HG02759 (cell line): ENCODE data around the gene VPS33B.
"Not testable (repeated sequence)": the region's sequence is repeated elsewhere in the genome, so short reads cannot be mapped to it uniquely, and the experiment has no call there.

Experiments
- ATAC-seq: cut with Tn5 transposase; IDR thresholded peaks from one replicate; pipeline ENCODE4 v1.9.1; 2021; ENCODE audit warnings: mild to moderate bottlenecking, moderate library complexity; ENCODE audit not compliant: unreplicated experiment

VPS33B gene

GRCh38 chr15:91022075-91022831 is at the start of gene VPS33B:
TSS of gene VPS33B (minus strand) at chr15:91022594. CDS start at chr15:91022249, 345 bp downstream.
- peak; percentile 80 for ATAC-seq

GRCh38 chr15:91072161-91072560 is 49.8 kb upstream of the VPS33B start:
- ATAC-seq, result no peak

- ATAC-seq, result no peak
These were observed 48.5 kb upstream of the VPS33B start for GRCh38 chr15:91070872-91071271.

GRCh38 chr15:91068966-91069365 is 46.6 kb upstream of the VPS33B start:
- ATAC-seq, result no peak

GRCh38 chr15:91068436-91068835 is 46.0 kb upstream of the VPS33B start:
- no peak for ATAC-seq

GRCh38 chr15:91067036-91067435 is 44.6 kb upstream of the VPS33B start:
- ATAC-seq, result no peak

- ATAC-seq, result no peak
These were observed 43.1 kb upstream of the VPS33B start for GRCh38 chr15:91065505-91065904.

GRCh38 chr15:91061997-91062396 is 39.6 kb upstream of the VPS33B start:
- ATAC-seq, result no peak

GRCh38 chr15:91061230-91061629 is 38.8 kb upstream of the VPS33B start:
- ATAC-seq, result no peak

GRCh38 chr15:91055548-91056331 is 33.3 kb upstream of the VPS33B start:
- ATAC-seq, result peak; percentile 47

- no peak for ATAC-seq
These were observed 32.4 kb upstream of the VPS33B start for GRCh38 chr15:91054816-91055215.

- ATAC-seq, result no peak
These were observed 28.9 kb upstream of the VPS33B start for GRCh38 chr15:91051248-91051647.

GRCh38 chr15:91050128-91050455 is 27.7 kb upstream of the VPS33B start:
- ATAC-seq, result peak; percentile 21

GRCh38 chr15:91049378-91050127 is 27.2 kb upstream of the VPS33B start:
- peak; percentile 79 for ATAC-seq

GRCh38 chr15:91047545-91048199 is 25.3 kb upstream of the VPS33B start:
- no peak for ATAC-seq

- ATAC-seq, result not testable (repeated sequence)
These were observed 23.7 kb upstream of the VPS33B start for GRCh38 chr15:91046056-91046455.

- ATAC-seq, result no peak
These were observed 22.7 kb upstream of the VPS33B start for GRCh38 chr15:91045065-91045464.

GRCh38 chr15:91043202-91043874 is 20.9 kb upstream of the VPS33B start:
- no peak for ATAC-seq

GRCh38 chr15:91040856-91041255 is 18.5 kb upstream of the VPS33B start:
- no peak for ATAC-seq

GRCh38 chr15:91039996-91040395 is 17.6 kb upstream of the VPS33B start:
- ATAC-seq, result no peak
